Right atrium auricular region (tissue), 2 donors: Measurements from ENCODE around the gene COL4A2. TPM values are rescaled to one million over a fixed set of nuclear protein-coding genes. Genes with fewer than 3 reads are reported as not detected.

Experiments
- DNase-seq: peaks from one replicate; pipeline ENCODE4 v3.0.0-alpha.2; 2019; ENCODE audit warnings: low spot score
- H3K27ac ChIP-seq, 2 donors: fragments of 200-600 bp; sonication (generic); 1 replicate in 1 of 2; 2 replicates in 1 of 2; pipeline ENCODE4 v1.5.1; 2016 to 2019
- H3K27me3 ChIP-seq, 2 donors: fragments of 200-600 bp; sonication (generic); one replicate each; pipeline versions ENCODE4 v1.5.1 to v1.6.0; 2017 to 2019
- H3K36me3 ChIP-seq: fragments of 200-600 bp; sonication (generic); one replicate; pipeline ENCODE4 v1.5.1; 2016
- H3K4me1 ChIP-seq, 2 donors: fragments of 200-600 bp; sonication (generic); one replicate each; pipeline versions ENCODE4 v1.5.1 to v1.6.0; 2017 to 2019
- H3K4me3 ChIP-seq, 2 donors: fragments of 200-600 bp; sonication (generic); 1 replicate in 1 of 2; 2 replicates in 1 of 2; pipeline ENCODE4 v1.5.1; 2017 to 2019; ENCODE audit warnings: mild to moderate bottlenecking in 1 of 2, moderate library complexity in 1 of 2
- H3K9me3 ChIP-seq, 2 donors: fragments of 200-600 bp; sonication (generic); one replicate each; pipeline ENCODE4 v1.5.1; 2019
- total RNA-seq, 2 donors: library from RNA; depleted of rRNA; stranded (reverse); fragments of >200 nt; gene quantifications; one replicate each; pipeline ENCODE4 v1.1.0, GENCODE V29; 2016
- TF ChIP-seq, protein P1 (sequence below), 2 donors: fragments of 200-600 bp; sonication (generic); IDR thresholded peaks; one replicate each; pipeline ENCODE4 v1.5.1; 2019; ENCODE audit warnings: antibody characterized with exemption in 2 of 2

The COL4A2 gene
- total RNA-seq, 2 donors from 2014 or later, result 141 to 153 TPM

DNA sequence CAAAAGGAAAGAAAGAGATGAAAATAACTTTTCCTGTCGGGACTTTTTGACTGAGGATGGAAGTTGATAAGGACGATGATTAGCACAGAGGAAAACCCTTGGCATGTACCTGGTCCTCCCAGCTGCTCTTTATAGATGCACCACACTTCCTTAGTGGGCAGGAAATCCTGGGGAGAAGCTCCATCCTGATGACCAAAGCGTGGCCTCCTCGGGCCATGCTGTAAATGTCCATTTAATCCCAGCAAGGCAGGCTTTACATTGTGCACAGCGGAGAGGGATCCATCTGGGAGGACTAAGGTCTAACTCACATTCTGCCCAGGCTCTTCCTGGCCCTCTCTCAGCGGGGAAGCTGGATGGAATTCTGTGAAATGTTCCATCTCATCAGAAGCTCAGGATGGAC lies 113.5 kb downstream of the COL4A2 start:
- Histone ChIP-seq H3K4me3 (no peak overlapping the region), H3K4me1 (peaks cover 0 to 63% of the 10 kb centered on the region in 2 donors), H3K27ac (peak overlapping the region in 1 of 2 donors; percentile 1), H3K36me3 (peaks cover 15% of the 10 kb centered on the region), H3K27me3 (no peaks in the 10 kb centered on the region), H3K9me3 (no peaks in the 10 kb centered on the region)
- no peak for DNase-seq
- TF ChIP-seq, protein P1, sequence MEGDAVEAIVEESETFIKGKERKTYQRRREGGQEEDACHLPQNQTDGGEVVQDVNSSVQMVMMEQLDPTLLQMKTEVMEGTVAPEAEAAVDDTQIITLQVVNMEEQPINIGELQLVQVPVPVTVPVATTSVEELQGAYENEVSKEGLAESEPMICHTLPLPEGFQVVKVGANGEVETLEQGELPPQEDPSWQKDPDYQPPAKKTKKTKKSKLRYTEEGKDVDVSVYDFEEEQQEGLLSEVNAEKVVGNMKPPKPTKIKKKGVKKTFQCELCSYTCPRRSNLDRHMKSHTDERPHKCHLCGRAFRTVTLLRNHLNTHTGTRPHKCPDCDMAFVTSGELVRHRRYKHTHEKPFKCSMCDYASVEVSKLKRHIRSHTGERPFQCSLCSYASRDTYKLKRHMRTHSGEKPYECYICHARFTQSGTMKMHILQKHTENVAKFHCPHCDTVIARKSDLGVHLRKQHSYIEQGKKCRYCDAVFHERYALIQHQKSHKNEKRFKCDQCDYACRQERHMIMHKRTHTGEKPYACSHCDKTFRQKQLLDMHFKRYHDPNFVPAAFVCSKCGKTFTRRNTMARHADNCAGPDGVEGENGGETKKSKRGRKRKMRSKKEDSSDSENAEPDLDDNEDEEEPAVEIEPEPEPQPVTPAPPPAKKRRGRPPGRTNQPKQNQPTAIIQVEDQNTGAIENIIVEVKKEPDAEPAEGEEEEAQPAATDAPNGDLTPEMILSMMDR (IDR thresholded peaks at IDR 0.05), result no peak

DNA sequence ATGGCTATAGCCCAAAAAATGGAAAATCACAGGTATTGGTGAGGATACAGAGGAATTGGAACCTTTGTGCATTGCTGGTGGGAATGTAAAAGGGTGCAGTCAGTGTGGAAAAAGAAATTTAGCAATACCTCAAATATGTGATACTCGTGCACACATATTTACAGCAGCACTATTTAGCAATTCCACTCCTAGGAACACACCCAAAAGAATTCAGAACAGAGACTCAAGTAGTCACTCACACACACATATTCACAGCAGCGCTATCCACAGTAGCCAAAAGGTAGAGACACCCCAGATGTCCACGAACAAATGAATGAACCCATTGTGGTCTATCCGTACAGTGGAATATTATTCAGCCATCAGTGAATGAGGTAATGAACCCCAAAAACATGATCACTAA lies 114.0 kb downstream of the COL4A2 start:
- H3K4me3 ChIP-seq, result no peak overlapping the region
- DNase-seq, result no peak
- TF ChIP-seq, protein P1 (IDR thresholded peaks at IDR 0.05), result no peak
- no peaks in the 10 kb centered on the region for H3K27me3 ChIP-seq
- peaks cover 0 to 59% of the 10 kb centered on the region in 2 donors for H3K4me1 ChIP-seq
- H3K27ac ChIP-seq, result peak overlapping the region in 1 of 2 donors; percentile 1
- no peaks in the 10 kb centered on the region for H3K9me3 ChIP-seq
- H3K36me3 ChIP-seq, result peaks cover 19% of the 10 kb centered on the region

DNA sequence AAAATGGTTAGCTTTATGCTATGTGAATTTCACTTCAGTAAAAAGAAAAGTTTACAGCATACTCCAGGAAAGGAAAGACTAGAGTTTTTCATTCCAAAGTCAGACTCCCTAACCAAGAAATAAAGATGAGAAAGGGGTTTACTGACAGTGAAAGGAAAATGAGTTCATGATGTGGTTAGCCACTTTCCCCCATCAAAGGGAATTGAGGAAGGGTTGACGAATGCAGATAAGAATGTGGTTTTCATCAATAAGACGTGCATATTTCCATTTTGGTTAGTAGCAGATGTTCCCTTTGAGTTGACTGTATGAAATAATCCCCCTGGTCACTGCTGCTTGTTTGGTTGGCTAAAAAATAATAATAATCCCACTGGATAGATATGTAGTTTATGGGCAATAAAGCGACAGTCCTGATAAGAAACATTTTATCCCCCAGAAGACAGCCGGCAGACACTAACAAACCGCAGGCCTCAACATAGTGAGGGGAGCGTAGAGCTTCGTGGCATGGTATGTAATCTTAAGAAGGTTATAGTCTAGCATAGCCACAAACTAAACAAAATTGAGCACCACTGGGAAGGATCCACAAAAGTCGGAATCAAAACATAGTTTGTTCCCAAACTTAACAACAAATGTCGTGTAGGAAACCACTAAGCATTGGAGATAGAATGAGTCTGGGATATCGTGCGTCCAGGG lies 114.8 kb downstream of the COL4A2 start:
- DNase-seq, result no peak
- peak overlapping the region in 1 of 2 donors; percentile 8 for H3K27ac ChIP-seq

DNA sequence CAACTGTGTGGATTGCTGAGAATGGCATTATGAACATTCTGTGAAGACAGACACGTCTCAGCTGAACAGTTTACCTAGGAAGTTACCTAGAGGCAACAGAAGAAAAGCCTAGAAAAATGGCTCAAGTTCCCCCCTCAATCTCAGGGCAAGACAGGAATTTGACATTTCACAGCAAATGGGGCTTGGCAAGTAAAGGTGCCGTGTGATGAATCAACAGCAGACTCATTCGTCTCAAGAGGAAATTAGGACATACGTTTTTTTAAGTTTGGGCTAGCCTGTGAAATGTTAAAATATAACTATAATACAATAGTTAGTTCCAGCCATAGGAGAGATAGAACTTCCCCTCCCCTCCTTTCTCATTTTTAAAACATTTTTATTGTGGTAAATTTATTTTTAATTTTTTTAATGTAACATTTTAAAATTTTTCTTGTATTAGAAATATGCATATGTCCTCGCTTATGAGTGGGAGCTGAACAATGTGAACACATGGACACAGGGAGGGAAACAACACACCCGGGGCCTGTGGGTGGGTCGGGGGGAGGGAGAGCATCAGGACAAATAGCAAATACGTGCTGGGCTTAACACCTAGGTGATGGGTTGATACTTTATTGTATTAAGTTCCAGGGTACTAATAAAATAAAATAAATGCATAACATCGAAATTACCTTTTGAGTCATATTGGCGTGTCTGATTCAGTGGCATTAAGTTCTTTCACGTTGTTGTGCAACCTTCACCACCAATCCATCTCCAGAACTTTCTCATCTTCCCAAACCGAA lies 116.0 kb downstream of the COL4A2 start:
- H3K4me1 ChIP-seq, result peaks cover 0 to 47% of the 10 kb centered on the region in 2 donors
- peaks cover 26% of the 10 kb centered on the region for H3K36me3 ChIP-seq
- peak overlapping the region; percentile 8 to 12 for H3K27ac ChIP-seq

More for the DNA sequence above, 114.8 kb downstream of the COL4A2 start:
- Histone ChIP-seq H3K4me1 (peaks cover 0 to 58% of the 10 kb centered on the region in 2 donors), H3K9me3 (no peaks in the 10 kb centered on the region), H3K4me3 (no peak overlapping the region), H3K36me3 (peaks cover 23% of the 10 kb centered on the region), H3K27me3 (no peaks in the 10 kb centered on the region)
- TF ChIP-seq, protein P1 (IDR thresholded peaks at IDR 0.05), result no peak

DNA sequence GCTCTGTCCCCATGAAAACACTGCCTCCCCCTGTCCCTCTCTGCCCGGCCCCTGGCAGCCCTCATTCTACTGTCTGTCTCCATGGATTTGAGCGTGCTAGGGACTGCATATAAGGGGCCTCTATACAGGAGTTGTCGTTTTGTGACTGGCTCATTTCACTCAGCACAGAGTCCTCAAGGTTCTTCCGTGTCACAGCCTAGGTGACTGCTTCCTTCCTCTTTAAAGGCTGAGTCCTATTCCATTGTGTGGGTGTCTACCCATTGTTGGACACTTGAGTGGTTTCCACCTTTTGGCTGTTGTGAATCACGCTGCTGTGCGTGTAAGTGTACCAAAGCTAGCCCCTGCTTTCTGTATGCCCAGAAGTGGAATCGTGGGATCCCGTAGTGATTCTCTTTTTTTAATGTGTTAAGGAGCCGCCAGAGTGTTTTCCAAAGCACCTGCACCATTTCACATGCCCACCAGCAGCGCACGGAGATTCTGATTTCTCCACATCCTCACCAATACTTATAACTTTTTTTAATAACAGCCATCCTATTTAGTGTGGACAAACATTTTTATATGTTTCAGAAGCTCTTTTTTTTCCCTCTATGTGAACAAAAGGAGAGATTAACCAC lies 116.7 kb downstream of the COL4A2 start:
- H3K36me3 ChIP-seq, result peaks cover 32% of the 10 kb centered on the region
- H3K4me1 ChIP-seq, result peaks cover 0 to 40% of the 10 kb centered on the region in 2 donors
- H3K9me3 ChIP-seq, result no peaks in the 10 kb centered on the region
- DNase-seq, result no peak
- peak overlapping the region; percentile 8 to 12 for H3K27ac ChIP-seq
- H3K27me3 ChIP-seq, result no peaks in the 10 kb centered on the region
- H3K4me3 ChIP-seq, result no peak overlapping the region
- TF ChIP-seq, protein P1 (IDR thresholded peaks at IDR 0.05), result no peak

More for the DNA sequence above, 116.0 kb downstream of the COL4A2 start:
- no peak for DNase-seq
- TF ChIP-seq, protein P1 (IDR thresholded peaks at IDR 0.05), result no peak
- Histone ChIP-seq H3K27me3 (no peaks in the 10 kb centered on the region), H3K9me3 (no peaks in the 10 kb centered on the region), H3K4me3 (no peak overlapping the region)
